ENCODE data around the gene DHRSX. TPM values are rescaled to one million over a fixed set of nuclear protein-coding genes. Genes with fewer than 3 reads are reported as not detected.

Gene DHRSX
- total and polyA plus RNA-seq, 2 of the 8 experiments (the other 6 are each of a cell fraction or from before 2014, with no cell fraction given): 35.1 to 43.4 TPM

- Histone ChIP-seq H3K18ac (ENCODE audit: extremely low read depth, low read length) (no peak overlapping the region), H2BK20ac (ENCODE audit: low read length) (no peak overlapping the region), H3K4me2 (ENCODE audit: insufficient read depth in 1 of 2, low read depth in 2 of 2, low read length in 2 of 2) (no peak overlapping the region), H3K4me1 (replicated peaks in 1 of 4; ENCODE audit: control insufficient read depth in 3 of 4, insufficient read depth in 4 of 4, low read length in 3 of 4) (no peaks in the 10 kb centered on the region), H3K79me1 (ENCODE audit: low read depth, low read length) (no peaks in the 10 kb centered on the region; the same call in 1 of the 2 replicates), H2BK12ac (ENCODE audit: low read depth, low read length) (no peak overlapping the region), H2AFZ (ENCODE audit: low read length) (no peak overlapping the region), H3K4me3 (ENCODE audit: extremely low read depth in 1 of 4, insufficient read depth in 2 of 4, low read depth in 3 of 4, low read length in 4 of 4) (no peak overlapping the region), H3K14ac (ENCODE audit: insufficient read length) (no peak overlapping the region), H2AK5ac (ENCODE audit: low read depth, low read length) (no peak overlapping the region), H4K8ac (ENCODE audit: extremely low read depth, insufficient read depth, low read length) (no peak overlapping the region), H2BK120ac (replicated peaks; ENCODE audit: low read depth, low read length) (no peak overlapping the region), H2BK15ac (ENCODE audit: low read length) (no peak overlapping the region), H3K56ac (replicated peaks; ENCODE audit: insufficient read length, low read depth, low read length) (no peak overlapping the region), H4K5ac (ENCODE audit: insufficient read length, low read depth, low read length) (no peak overlapping the region), H3K23me2 (ENCODE audit: low read depth, low read length) (peaks cover 12% of the 10 kb centered on the region; the same call in 1 of the 2 replicates), H4K20me1 (replicated peaks in 1 of 2; ENCODE audit: control insufficient read depth in 1 of 2, insufficient read depth in 2 of 2, low read length in 2 of 2) (no peaks in the 10 kb centered on the region), H3K23ac (ENCODE audit: insufficient read length) (no peak overlapping the region), H3K79me2 (ENCODE audit: control insufficient read depth in 1 of 2, insufficient read depth in 2 of 2, low read length in 2 of 2) (peaks cover 12 to 33% of the 10 kb centered on the region in 2 experiments; a peak in 3 of 4 replicates), H3K9ac (replicated peaks in 1 of 4; ENCODE audit: extremely low read depth in 1 of 4, low read depth in 3 of 4, low read length in 3 of 4) (no peak overlapping the region), H4K91ac (replicated peaks; ENCODE audit: insufficient read length, low read length) (no peak overlapping the region), H3K27ac (ENCODE audit: low read depth, low read length) (no peak overlapping the region), H3K4ac (replicated peaks; ENCODE audit: insufficient read length, low read depth, low read length) (no peak overlapping the region), H3K9me3 (ENCODE audit: insufficient read depth in 2 of 2, low read depth in 1 of 2, low read length in 1 of 2) (peaks cover 0 to 16% of the 10 kb centered on the region in 2 experiments; a peak in 1 of 4 replicates), H3K27me3 (replicated peaks in 1 of 4; ENCODE audit: control insufficient read depth in 3 of 4, extremely low read depth in 1 of 4, insufficient read depth in 3 of 4, low read length in 3 of 4) (no peaks in the 10 kb centered on the region), H2BK5ac (ENCODE audit: low read depth, low read length) (no peak overlapping the region), H3K36me3 (ENCODE audit: control insufficient read depth in 2 of 4, insufficient read depth in 4 of 4, low read length in 3 of 4) (peaks cover 0 to 5% (median 2%) of the 10 kb centered on the region in 4 experiments; a peak in 4 of 8 replicates)
- ChIA-PET POLR2A (ENCODE audit: partially characterized antibody) (no interaction called here), CTCF (ENCODE audit: partially characterized antibody) (no interaction called here)
- FAIRE-seq: peak; percentile 48
- no peak for DNase-seq (ENCODE audit: low read depth in 1 of 2, low spot score in 2 of 2)
- WGBS, 2 experiments (ENCODE audit: extremely low coverage in 1 of 2, insufficient coverage in 1 of 2, insufficient read length in 1 of 2, insufficient replicate concordance in 2 of 2, low coverage in 1 of 2, low lambda C conversion rate in 2 of 2, missing lambda C conversion rate in 1 of 2): 95% methylated on average over 1 of the region's 1 CpG; no CpG with 5 or more reads in 1 of the 2 experiments
- TF ChIP-seq SRF (IDR thresholded peaks at IDR 0.05; ENCODE audit: low read depth, low read length) (no peak), NANOG (IDR thresholded peaks at IDR 0.05; ENCODE audit: insufficient read depth, low read depth, low read length, poor library complexity, severe bottlenecking) (no peak), TEAD4 (IDR thresholded peaks at IDR 0.05; ENCODE audit: low read depth, low read length) (no peak), SP2 (IDR thresholded peaks at IDR 0.05; ENCODE audit: low read length) (no peak), CTBP2 (IDR thresholded peaks at IDR 0.05; ENCODE audit: borderline replicate concordance, insufficient read depth, insufficient read length, low read length) (no peak), GABPA (IDR thresholded peaks at IDR 0.05; ENCODE audit: borderline replicate concordance, insufficient read depth, low read length) (no peak), CEBPB (IDR thresholded peaks at IDR 0.05; ENCODE audit: low read depth, low read length) (no peak), ATF3 (IDR thresholded peaks at IDR 0.05; ENCODE audit: insufficient read depth, low read depth, low read length) (no peak), RNF2 (IDR thresholded peaks at IDR 0.05; ENCODE audit: borderline replicate concordance, low read depth, low read length, missing control alignments, poor library complexity, severe bottlenecking) (no peak), BRCA1 (IDR thresholded peaks at IDR 0.05; ENCODE audit: low read depth, low read length) (no peak), TAF1 (IDR thresholded peaks at IDR 0.05; ENCODE audit: low read depth, low read length) (no peak), RFX5 (IDR thresholded peaks at IDR 0.05; ENCODE audit: borderline replicate concordance, low read depth, low read length) (no peak)
Measured at GRCh38 chrX:2416851-2417604, 83.7 kb downstream of the DHRSX start.
